Globus pallidus (tissue), 1 donor: ENCODE measurements around the gene DIP2C.
"Not testable (repeated sequence)": the region's sequence is repeated elsewhere in the genome, so short reads cannot be mapped to it uniquely, and the experiment has no call there.

ENCODE experiments used
- DNase-seq: peaks from one replicate; pipeline ENCODE4 v3.0.0-alpha.2; 2015; ENCODE audit warnings: low spot score

The DIP2C gene

DNA sequence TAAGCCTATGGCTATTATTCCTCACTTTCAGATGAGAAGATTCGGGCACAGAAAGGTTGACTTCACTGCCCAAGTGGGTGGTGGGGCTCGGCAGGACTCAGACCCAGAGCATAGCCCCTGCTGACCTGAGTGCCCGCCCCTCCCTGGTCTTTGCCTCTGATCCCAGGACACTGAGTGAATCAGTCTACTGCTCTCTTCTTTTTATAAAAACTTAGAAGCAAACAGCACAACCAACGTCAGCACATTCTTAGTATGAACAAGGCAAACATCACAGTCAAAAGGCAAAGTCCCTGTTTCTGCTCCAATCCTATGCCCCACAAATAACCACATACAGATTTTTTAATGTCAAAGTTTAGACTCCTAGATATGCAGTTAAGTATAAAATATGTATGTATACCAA, 316.5 kb downstream of the DIP2C start:
- no peak for DNase-seq

DNA sequence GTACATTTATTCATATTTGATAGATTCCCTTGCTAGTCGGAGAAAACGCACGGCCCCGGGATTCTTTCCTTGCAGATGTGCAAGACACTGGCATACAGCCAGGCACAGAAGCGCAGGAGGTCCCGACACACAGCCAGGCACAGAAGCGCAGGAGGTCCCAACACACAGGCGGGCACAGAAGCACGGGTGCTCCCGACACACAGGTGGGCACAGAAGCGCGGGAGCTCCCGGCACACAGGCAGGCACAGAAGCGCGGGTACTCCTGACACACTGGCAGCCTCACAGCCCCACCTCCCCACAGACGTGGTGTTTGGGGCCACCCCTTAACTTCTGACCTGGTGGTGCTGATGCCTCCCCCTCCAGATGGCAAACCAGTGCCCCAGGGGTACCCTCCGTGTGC, 316.9 kb downstream of the DIP2C start:
- DNase-seq: no peak

DNA sequence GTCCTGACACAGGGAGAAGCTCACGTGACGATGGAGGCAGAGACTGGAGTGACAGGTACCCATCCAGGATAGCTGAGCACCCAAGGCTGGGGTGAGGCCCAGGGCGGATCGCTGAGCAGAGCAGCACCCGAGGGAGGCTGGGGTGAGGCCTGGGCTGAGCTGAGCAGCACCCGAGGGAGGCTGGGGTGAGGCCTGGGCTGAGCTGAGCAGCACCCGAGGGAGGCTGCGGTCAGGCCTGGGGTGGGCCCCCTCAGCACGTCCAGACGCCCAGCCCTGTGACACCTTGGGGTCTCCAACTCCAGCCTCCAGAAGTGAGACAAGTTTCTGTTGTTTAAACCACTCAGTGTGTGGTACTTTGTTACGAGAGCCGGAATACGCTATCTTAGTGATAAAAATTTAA, 318.0 kb downstream of the DIP2C start:
- DNase-seq: no peak

DNA sequence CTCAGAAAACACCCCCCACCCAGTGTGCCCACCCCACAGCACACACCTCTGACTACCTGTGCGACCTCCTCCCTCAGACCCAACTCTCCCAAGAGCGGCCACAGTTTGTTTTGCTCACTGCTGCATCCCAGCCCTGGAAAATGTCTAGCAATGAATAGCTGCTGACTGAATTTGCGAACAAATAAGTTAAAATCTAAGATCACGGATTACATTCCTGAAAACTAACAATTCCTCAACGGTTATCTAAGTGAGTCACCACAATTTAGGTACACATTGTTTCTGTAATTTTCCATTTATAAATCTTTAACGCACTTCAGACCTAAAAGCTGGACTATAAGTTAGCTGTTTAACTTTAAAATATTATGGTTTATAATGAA, 319.0 kb downstream of the DIP2C start:
- DNase-seq: no peak

DNA sequence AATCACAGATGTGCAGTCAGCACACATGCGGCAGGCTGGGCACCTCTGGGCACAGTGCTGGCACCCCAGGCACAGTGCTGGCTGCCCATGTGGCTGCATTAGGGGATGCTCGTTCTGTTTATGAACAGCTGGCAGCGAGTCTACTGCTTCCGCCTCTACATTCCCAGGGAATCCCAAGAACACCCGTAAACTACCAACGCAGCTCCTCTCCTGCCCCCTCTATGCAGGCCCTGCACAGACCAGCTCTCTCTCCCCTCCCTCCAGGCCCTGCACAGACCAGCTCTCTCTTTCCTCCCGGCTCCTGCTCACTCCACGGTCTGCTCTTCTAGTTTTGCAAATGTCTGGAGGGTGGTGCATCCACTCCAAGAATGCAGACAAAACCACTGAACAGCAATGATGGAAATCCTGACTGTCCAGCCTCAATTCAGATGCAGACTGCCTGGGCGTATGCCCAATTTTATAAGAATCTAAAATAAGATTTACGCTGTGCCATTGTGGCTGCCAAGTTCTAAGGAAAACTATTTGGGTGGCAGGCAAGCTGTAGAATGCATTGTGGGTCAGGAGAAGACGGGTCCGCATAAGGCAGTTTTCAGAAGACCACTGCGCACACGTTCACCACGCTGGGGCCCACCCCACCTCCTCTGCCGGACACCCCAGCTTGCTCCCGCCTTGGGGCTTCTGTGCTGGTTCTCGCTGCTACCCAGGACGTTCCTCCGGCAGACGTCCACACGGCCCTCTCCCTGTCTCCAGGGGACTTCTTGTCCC, 319.6 kb downstream of the DIP2C start:
- no peak for DNase-seq

DNA sequence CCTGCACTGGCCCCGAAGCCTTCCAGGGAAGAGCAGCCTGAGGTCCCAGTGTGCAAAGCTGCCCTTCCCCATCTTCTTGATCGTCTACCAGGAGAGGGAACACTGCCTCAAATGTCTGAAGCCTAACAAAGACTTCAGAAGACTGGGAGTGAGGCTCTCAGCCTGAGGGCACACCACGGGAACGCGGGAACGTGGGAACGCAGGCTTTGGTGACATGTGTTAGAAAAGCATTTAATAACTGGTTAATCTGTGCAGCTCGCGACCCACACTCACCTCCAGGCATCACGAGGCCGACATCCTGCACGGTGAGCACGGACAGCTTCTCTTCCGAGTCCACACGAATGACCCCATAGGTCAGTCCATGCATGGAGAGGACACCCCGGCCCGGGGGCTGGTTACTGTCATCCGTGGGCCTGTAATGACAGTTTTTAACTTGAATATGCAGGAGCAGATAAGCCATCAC, 320.2 kb downstream of the DIP2C start:
- DNase-seq: no peak

DNA sequence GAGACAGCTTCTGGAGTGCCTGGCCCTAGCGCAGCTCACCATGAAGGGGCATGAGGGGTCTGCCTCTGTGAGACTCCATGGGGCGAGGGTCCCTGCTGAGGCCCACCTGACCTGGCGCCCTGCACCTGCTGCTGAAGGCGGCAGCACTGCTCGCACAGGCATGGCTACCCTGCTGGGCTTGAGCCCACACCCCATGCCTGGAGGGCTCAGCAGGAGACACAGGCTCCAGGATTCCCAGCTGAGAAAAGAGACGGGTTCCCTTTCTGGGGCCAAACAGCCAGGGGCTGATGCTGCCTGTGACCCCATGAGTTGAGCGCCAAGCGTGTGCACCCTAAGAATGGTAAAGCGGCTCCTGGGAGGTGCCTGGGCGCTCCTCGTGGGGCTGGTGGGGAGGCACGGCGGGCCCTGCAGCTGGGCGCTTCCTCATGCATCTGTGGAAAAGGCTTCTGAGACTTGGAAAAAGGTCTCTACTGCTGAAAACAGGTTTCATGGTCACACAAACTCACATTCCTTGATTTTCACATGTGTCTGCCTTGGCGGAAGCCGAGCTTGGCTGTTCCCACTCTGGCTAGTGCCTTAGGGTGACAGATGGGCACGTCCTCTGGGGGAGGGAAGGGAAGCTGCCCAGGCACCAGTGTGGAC, 320.8 kb downstream of the DIP2C start:
- no peak for DNase-seq

DNA sequence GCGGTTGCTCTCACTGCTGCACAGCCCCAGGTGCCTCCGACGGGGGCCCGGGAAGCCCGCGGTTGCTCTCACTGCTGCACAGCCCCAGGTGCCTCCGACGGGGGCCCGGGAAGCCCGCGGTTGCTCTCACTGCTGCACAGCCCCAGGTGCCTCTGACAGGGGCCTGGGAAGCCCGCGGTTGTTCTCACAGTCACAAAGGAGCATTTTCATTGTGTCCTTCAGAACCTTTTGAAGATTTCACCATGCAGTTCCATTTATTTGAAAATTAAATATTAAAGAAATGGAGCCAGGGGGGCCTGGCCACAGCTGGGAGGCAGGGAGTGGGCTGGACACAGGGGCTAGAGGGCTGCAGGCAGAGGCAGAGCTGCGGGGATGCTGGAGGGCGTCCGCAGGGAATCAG, 321.4 kb downstream of the DIP2C start:
- not testable (repeated sequence) for DNase-seq

DNA sequence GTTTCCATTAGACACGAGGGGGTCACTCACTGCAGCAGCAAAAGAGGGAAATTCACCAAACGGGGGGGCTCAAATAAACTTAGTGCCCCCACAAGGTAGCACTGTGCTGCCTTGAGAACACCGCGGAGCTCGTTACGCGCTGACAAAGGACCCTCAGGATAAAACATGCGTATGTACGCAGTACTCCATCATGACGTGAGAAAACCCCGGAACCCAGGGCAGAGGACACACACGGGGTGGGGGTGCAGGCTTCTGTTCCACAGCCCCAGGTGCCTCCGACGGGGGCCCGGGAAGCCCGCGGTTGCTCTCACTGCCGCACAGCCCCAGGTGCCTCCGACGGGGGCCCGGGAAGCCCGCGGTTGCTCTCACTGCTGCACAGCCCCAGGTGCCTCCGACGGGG, 321.8 kb downstream of the DIP2C start:
- DNase-seq: no peak

DNA sequence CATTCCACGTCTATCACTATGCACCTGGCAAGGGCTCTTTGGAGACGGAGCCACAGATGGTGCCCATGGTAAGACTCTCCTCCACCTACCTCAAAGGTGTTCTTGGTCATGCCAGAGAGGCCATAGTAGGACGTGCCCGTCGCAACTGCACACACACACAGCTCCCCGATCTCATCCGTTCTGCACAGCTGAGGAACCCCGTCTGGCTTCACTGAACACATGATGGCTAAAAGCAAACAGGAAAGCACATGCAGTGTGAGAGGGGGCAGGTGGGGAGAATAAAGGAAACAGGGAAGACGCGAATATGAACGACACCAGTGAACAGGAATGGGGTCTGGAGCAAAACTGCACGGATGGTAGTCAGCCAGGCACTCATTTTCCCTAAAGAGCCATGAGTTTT, 323.3 kb downstream of the DIP2C start:
- no peak for DNase-seq

DNA sequence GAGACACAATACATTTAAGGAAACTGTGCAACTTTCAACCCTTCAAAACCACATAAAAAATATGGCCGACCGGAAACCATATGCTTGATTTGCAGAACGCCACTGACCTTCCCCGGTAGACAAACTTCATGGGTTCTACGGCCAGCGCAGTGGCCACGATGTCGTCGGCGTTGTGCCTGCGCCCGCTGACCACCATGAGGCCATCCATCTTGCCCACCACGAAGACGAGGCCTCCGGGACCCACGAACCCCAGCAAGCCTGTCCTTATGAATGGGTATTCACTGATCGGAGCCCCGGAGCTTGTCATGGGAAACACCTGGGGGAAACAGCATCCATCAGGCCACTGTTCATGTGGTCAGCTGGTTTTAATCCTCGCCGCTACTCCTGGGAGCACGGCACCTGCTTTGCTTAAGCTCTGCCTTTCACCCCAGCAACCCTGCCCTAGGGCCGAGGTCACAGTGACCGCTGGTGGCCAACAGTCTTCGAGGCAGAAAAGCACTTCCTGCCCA, 325.1 kb downstream of the DIP2C start:
- DNase-seq: no peak

DNA sequence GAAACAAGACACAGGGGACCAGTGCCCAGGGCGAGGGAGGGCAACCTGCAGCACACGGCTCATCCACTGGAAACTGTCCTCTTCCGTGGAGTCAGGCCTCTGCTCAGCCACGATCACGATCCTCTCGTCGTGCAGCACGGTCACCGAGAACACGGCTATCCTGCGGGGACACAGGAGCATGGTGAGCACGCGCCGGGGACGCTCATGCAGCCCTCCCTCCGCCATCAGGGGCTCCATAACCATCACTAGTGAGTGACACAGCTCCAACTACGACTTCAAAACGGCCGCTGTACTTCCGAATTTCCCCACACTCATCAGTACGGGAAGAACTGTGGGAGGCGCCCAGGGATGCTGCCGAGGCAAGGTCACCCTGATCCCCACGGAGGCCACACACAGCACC, 326.3 kb downstream of the DIP2C start:
- DNase-seq: no peak

DNA sequence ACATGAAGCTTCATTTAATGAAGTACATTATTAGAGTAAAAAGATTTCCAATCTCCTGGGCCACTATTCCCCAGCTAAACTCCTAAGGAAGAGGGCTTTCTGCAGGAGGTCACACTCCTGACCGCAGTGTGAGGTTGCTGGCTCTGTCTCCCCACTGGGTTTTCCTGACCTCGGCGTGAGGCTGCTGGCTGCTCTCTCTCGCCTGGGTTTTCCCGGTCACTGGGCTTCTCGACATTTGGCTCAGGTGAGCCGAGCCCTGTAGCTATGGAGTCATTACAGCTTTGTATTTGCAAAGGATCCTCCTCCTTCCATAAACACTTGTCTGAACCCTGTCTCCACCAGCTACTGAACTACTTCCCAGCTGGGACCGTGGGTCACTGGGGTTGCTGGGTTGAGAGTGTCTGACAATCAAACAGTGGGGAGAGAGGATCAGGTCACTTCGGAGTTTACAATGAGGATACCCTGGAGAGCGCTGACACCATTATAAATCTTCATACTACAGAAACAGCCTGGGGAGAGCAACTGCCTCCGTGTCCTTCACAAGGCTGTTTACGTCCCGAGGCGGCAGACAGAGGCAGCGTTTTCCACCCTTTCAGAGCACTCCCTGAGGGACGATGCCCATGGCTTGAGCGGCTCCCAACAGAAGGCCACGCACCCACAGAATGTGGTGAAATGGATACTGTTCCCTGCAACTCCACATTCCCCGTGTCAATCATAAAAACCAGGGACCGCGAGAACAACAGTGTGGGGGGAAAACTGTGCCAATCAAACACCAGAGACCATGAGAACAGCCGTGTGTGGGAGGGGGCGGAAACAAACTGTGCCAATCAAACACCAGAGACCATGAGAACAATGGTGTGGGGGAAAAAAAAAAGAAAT, 328.0 kb downstream of the DIP2C start:
- DNase-seq: no peak

DNA sequence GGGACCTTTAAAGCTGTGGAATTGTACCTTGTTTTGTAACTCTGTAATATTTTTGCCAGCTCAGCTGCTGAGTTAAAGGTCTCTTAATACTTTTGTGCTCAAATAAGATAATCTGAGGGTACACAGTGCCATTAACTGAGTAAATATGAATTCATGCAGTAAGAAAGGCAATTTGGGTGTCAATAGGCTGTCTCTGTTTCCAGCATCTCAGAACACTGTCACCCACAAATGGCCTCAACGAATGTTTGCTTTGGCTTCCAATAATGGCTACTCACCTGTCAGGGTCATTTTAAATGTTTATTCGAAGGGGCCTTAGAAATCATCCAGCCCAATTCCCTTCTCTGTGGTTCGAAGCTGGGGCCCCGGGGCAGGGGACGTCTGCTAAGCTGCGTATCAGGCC, 328.8 kb downstream of the DIP2C start:
- no peak for DNase-seq

DNA sequence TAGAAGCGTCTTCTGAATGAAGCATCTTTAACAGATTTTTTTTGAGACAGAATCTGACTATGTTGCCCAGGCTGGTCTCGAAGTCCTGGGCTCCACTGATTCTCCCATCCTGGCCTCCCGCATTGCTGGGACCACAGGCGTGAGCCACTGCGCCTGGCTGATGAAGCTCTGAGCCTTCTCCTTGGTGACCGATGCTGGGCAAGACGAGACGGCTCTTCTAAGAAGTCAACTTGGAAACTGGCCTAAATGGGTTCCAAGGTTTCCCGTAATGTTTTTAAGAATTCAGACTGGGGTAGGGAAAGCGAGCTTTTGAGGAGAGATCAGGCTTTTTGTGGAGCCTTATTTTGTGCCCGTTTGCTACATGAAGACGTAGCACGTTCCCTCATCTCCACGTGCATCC, 329.7 kb downstream of the DIP2C start:
- no peak for DNase-seq

DNA sequence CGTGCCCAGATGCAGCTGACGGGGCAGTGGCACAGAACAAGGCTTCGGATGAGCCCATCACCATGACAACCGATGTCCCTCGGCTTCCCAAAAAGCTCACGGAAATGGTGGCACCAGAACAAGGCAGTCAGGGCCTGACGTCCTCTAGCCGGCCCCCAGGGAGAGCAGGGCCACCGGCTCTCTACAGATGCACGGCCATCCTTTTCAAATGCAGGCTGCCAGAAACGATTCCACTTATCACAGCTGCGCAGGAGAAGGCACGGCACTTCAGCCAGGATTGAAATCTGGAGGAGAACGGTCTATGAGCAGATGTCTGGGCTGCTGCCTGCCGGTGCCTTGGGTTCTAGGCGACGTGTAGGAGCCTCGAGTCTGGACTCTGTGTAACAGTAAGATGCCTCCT, 330.4 kb downstream of the DIP2C start:
- no peak for DNase-seq

DNA sequence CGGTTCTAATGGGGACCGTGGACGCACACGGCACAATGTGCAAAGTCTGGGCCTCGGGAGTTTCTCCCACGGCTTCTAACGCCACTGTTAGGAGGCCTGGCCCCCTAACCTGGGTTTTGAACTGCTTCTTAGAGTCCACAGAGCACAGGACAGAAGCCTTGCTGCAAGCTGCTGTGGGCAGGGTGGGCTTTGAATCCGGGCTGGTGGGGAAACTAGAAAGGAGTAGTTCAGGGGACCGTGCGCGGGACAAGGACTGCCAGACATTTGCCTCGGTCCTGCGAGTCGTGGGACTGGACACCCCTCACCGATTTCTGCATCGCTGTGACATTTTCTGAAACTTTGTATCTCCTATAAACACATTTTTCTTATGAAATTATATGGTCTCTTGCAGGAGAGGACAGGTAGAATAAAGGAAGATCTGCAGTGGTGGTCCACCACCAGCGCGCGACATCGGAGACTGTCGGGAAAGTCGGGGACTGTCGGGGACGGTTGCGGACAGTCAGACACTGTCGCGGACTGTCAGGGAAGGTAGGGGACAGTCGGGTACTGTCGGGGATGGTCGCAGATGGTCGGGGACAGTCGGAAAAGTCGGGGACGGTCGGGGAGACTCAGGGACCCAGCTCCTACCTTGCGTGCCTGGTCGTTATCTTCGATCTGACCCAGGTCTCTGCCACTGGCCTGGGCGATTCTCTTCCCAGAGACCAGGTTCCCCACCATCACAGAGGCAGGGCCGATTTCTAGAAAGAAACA, 332.1 kb downstream of the DIP2C start:
- no peak for DNase-seq

DNA sequence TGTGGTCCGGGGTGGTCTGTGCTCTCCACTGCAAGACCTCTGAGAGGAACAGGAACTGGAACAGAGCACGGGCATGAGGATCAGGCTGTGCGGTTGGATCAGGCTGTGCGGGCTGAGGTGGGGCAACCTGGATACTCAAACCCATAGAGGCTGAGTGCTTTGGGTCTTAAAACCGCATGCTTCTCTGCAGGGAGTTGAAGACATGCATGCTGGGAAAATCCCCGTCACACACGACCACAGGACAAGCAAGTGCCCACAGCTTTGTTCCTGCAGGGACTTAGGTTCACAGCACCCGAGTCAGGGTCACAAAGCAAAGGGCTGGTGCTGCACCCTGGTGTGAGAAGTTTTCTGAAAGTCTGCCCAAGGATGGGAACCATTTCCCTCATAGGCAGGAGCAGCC, 333.0 kb downstream of the DIP2C start:
- DNase-seq: no peak

DNA sequence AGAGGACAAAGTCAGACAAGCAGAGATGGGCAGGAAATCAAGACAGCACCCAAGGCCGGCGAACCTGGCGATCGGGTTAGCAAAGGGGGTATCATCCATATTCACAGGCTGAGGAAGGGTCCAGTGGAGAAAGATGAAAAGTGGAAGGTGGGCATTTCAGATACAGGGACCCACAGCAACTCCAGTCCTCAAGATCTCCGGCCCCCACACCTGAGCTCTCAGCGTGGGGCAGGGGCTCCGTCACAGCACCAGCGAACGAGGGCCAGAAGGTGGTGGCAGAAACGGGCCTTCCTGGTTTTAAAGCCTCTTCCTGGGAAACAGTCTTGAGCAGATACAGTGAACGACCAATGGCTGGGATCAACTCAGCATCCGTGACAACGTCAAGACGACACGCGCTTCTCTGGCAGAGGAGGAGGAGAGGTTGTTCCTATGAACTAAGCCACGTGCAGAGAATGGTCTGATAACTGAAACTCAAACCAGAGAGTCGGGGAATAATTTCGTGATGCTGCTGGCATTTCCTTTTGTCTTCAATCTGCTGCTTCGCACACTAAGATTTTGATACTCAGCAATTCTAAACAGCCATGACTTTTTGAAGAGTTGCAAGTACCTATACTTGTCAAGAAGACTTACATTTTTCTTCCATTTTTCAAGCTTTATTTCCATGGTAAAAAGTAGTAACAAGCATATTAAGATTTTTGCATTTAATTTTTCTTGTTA, 334.4 kb downstream of the DIP2C start:
- DNase-seq: no peak

DNA sequence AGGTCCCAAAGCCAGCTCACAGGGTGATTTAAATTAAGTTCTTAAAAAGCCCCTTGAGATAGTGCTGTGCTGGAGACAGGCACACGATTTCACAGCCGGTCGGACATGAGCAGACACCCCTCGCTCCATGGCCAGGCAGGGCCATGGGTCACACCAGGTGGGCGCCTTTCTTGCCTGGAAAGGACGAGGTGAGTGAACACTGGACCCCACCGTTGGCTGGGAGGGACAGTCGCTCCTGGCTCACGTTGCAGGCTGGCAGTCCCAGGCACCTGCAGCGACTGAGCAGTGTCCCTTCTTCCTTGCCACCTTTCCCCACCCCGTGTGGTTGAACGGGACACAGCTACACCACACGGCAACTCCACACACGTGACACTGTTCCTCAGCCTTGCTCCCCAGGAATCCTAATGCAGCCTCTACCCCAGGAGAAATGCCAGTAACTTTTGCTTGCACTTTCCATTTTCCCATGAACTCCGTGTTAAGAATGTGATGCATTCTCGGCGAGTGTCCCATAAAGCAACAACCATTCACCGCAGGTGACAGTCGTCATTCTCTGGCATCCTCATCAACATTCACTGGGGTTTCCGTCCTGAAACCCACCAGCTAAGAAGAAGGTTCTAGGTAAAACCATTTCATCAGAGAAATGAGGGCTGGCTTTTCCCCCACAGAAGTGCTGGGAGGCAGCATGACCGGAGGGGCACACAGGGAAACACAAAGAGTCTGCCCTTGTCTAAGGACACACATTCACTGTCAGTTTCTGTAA, 336.8 kb downstream of the DIP2C start:
- no peak for DNase-seq
